H9 (cell line): ENCODE results near the gene DENND1A. TPM values are rescaled to one million over a fixed set of nuclear protein-coding genes. Genes with fewer than 3 reads are reported as not detected.

Source experiments
- DNase-seq: peaks from one replicate; pipeline ENCODE4 v3.0.0-alpha.2; 2017
- H2AFZ ChIP-seq: one replicate; pipeline ENCODE4 v1.6.1; 2013; ENCODE audit warnings: mild to moderate bottlenecking, low read length, control low read depth, moderate library complexity
- H2AK5ac ChIP-seq: 2 replicates; pipeline ENCODE4 v1.6.1; 2013; ENCODE audit warnings: low read length, control low read depth, mixed read lengths; ENCODE audit not compliant: insufficient read length
- H2BK120ac ChIP-seq: one replicate; pipeline ENCODE4 v1.6.1; 2013; ENCODE audit warnings: low read depth, mild to moderate bottlenecking, low read length, control low read depth, inconsistent platforms; ENCODE audit not compliant: poor library complexity, severe bottlenecking
- H2BK12ac ChIP-seq: 2 replicates; pipeline ENCODE4 v1.6.1; 2013; ENCODE audit warnings: low read length, control low read depth, mixed read lengths, low read depth; ENCODE audit not compliant: insufficient read length
- H2BK15ac ChIP-seq: 2 replicates; pipeline ENCODE4 v1.6.1; 2013; ENCODE audit warnings: low read depth, low read length, control low read depth
- H2BK20ac ChIP-seq: one replicate; pipeline ENCODE4 v1.6.1; 2013; ENCODE audit warnings: low read depth, mild to moderate bottlenecking, low read length, control low read depth, inconsistent platforms; ENCODE audit not compliant: poor library complexity, severe bottlenecking
- H2BK5ac ChIP-seq: 2 replicates; pipeline ENCODE4 v1.6.1; 2013; ENCODE audit warnings: low read length, control low read depth, mixed read lengths; ENCODE audit not compliant: insufficient read length
- H3K14ac ChIP-seq: 2 replicates; pipeline ENCODE4 v1.6.1; 2013; ENCODE audit warnings: low read length, control low read depth; ENCODE audit not compliant: insufficient read depth
- H3K18ac ChIP-seq: 2 replicates; pipeline ENCODE4 v1.6.1; 2013; ENCODE audit warnings: low read depth, mild to moderate bottlenecking, mixed read lengths, low read length, control low read depth; ENCODE audit not compliant: insufficient read length
- H3K23ac ChIP-seq: 2 replicates; pipeline ENCODE4 v1.6.1; 2013; ENCODE audit warnings: low read length, control low read depth, mixed read lengths, low read depth; ENCODE audit not compliant: insufficient read length
- H3K23me2 ChIP-seq: 2 replicates; pipeline ENCODE4 v1.6.1; 2013; ENCODE audit warnings: low read depth, mild to moderate bottlenecking, mixed read lengths, low read length, control low read depth; ENCODE audit not compliant: insufficient read length, poor library complexity, severe bottlenecking
- H3K27ac ChIP-seq: 2 replicates; pipeline ENCODE4 v1.5.1; 2013; ENCODE audit warnings: low read length, control low read depth, mixed read lengths, low read depth; ENCODE audit not compliant: insufficient read length
- H3K27me3 ChIP-seq: 2 replicates; pipeline ENCODE4 v1.6.1; 2013; ENCODE audit warnings: low read length, control low read depth, inconsistent platforms; ENCODE audit not compliant: insufficient read depth
- H3K4ac ChIP-seq: 2 replicates; pipeline ENCODE4 v1.6.1; 2013; ENCODE audit warnings: low read depth, mild to moderate bottlenecking, control low read depth, inconsistent platforms, low read length, moderate library complexity
- H3K4me1 ChIP-seq: 2 replicates; pipeline ENCODE4 v1.6.1; 2013; ENCODE audit warnings: low read length, control low read depth, inconsistent platforms; ENCODE audit not compliant: insufficient read depth
- H3K4me2 ChIP-seq: 2 replicates; pipeline ENCODE4 v1.6.1; 2013; ENCODE audit warnings: low read length, control low read depth, mixed read lengths; ENCODE audit not compliant: insufficient read length, insufficient read depth
- H3K56ac ChIP-seq: 2 replicates; pipeline ENCODE4 v1.6.1; 2013; ENCODE audit warnings: low read depth, mild to moderate bottlenecking, mixed read lengths, low read length, control low read depth; ENCODE audit not compliant: insufficient read length
- H3K79me1 ChIP-seq: 2 replicates; pipeline ENCODE4 v1.6.1; 2013; ENCODE audit warnings: low read depth, mild to moderate bottlenecking, moderate library complexity, low read length, control low read depth, inconsistent platforms; ENCODE audit not compliant: insufficient read depth, poor library complexity, severe bottlenecking
- H3K79me2 ChIP-seq: 2 replicates; pipeline ENCODE4 v1.6.1; 2013; ENCODE audit warnings: low read length, control low read depth, inconsistent platforms; ENCODE audit not compliant: insufficient read depth
- H3K9ac ChIP-seq: 2 replicates; pipeline ENCODE4 v1.6.1; 2013; ENCODE audit warnings: low read length, control low read depth, mixed read lengths; ENCODE audit not compliant: insufficient read length; ENCODE audit errors: extremely low read depth
- H3K9me3 ChIP-seq: one replicate; pipeline ENCODE4 v1.6.1; 2013; ENCODE audit warnings: low read depth, low read length, inconsistent platforms; ENCODE audit not compliant: control insufficient read depth
- H3T11ph ChIP-seq: one replicate; pipeline ENCODE4 v1.6.1; 2013; ENCODE audit warnings: mild to moderate bottlenecking, low read length, control low read depth, inconsistent platforms
- H4K20me1 ChIP-seq: one replicate; pipeline ENCODE4 v1.6.1; 2013; ENCODE audit not compliant: control insufficient read depth, insufficient read length, insufficient read depth
- H4K5ac ChIP-seq: 2 replicates; pipeline ENCODE4 v1.6.1; 2013; ENCODE audit warnings: low read depth, mild to moderate bottlenecking, mixed read lengths, low read length, control low read depth; ENCODE audit not compliant: insufficient read length
- H4K8ac ChIP-seq: replicated peaks from 2 replicates; pipeline ENCODE4 v1.6.1; 2013; ENCODE audit warnings: low read length, control low read depth, mixed read lengths, low read depth; ENCODE audit not compliant: insufficient read length
- H4K91ac ChIP-seq: 2 replicates; pipeline ENCODE4 v1.6.1; 2013; ENCODE audit warnings: low read depth, mild to moderate bottlenecking, moderate library complexity, mixed read lengths, low read length, control low read depth; ENCODE audit not compliant: insufficient read length
- H3K27ac Mint-ChIP-seq, 3 experiments: 2 replicates in 2 of 3; 3 replicates in 1 of 3; pipeline ENCODE4 v1.8.0; 2020 to 2021; ENCODE audit warnings: mixed read lengths in 3 of 3, mild to moderate bottlenecking in 1 of 3, moderate library complexity in 1 of 3
- H3K27me3 Mint-ChIP-seq: 2 replicates; pipeline ENCODE4 v1.8.0; 2021; ENCODE audit warnings: low read depth, mild to moderate bottlenecking, moderate library complexity, mixed read lengths
- H3K36me3 Mint-ChIP-seq, 3 experiments: 2 replicates in 2 of 3; 3 replicates in 1 of 3; pipeline ENCODE4 v1.8.0; 2020 to 2021; ENCODE audit warnings: low read depth in 3 of 3, mixed read lengths in 3 of 3; ENCODE audit not compliant: insufficient read depth in 1 of 3
- H3K4me1 Mint-ChIP-seq, 2 experiments: 2 replicates each; pipeline ENCODE4 v1.8.0; 2020; ENCODE audit warnings: mixed read lengths in 2 of 2
- H3K4me3 Mint-ChIP-seq, 2 experiments: 2 replicates in 1 of 2; 3 replicates in 1 of 2; pipeline ENCODE4 v1.8.0; 2020 to 2021; ENCODE audit warnings: mild to moderate bottlenecking in 2 of 2, mixed read lengths in 2 of 2, moderate library complexity in 1 of 2
- H3K9me3 Mint-ChIP-seq, 2 experiments: 2 replicates in 1 of 2; 3 replicates in 1 of 2; pipeline ENCODE4 v1.8.0; 2020; ENCODE audit warnings: mild to moderate bottlenecking in 2 of 2, mixed read lengths in 2 of 2, moderate library complexity in 1 of 2
- CTCF ChIP-seq: fragments of 200-600 bp; sonication (generic); conservative IDR thresholded peaks from 3 replicates; pipeline ENCODE4 v1.8.0; 2021; ENCODE audit warnings: antibody characterized with exemption, mild to moderate bottlenecking
- WGBS: extraction: QIAGEN DNeasy Blood & Tissue Kit; methylation state at CpG from one replicate; pipeline ENCODE4 v1.1.7; 2013; ENCODE audit warnings: missing lambda C conversion rate, low lambda C conversion rate, mixed read lengths; ENCODE audit not compliant: insufficient read length; ENCODE audit errors: extremely low coverage; 5-methylcytosine and 5-hydroxymethylcytosine counted together
- total RNA-seq: library from RNA; stranded (reverse); gene quantifications from 2 replicates; pipeline ENCODE4 v1.2.1, GENCODE V29; 2021

Gene DENND1A
- total RNA-seq, 1 experiment from 2014 or later: 20.4 TPM

DNA sequence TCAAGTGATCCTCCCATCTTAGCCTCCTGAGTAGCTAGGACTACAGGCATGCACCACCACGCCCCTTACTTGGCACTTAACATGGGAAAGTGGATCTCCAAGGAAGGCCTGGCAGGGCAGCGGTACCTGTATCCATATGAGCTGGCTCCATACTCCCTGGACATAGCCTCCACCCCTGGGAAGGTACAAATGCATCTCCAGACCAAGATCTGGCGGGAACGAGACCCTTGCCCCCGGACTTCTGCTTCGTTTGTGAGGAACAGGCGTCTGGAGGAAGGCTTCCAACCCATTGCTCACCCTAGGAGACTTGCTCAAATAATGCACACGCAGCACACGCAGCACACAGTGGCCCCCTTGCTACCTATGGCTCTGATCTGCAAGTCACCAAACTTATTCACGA lies 518.7 kb downstream of the DENND1A start:
- H3K4ac ChIP-seq: no peak overlapping the region
- Mint-ChIP-seq H3K27ac (no peak overlapping the region), H3K36me3 (no peaks in the 10 kb centered on the region; a peak in 2 of 7 replicates), H3K9me3 (no peaks in the 10 kb centered on the region; a peak in 1 of 5 replicates), H3K4me3 (no peak overlapping the region), H3K4me1 (peaks cover 28 to 44% of the 10 kb centered on the region in 2 experiments), H3K27me3 (no peaks in the 10 kb centered on the region; the same call in 1 of the 2 replicates)
- no peak overlapping the region for H3K56ac ChIP-seq
- no peak overlapping the region for H4K8ac ChIP-seq
- no peak overlapping the region for H3T11ph ChIP-seq
- H2AK5ac ChIP-seq: no peak overlapping the region
- H2BK15ac ChIP-seq: no peak overlapping the region
- H3K4me2 ChIP-seq: no peak overlapping the region
- no peaks in the 10 kb centered on the region for H3K27me3 ChIP-seq
- no peaks in the 10 kb centered on the region for H3K23me2 ChIP-seq
- H2AFZ ChIP-seq: no peak overlapping the region
- H4K91ac ChIP-seq: no peak overlapping the region
- no peaks in the 10 kb centered on the region for H4K20me1 ChIP-seq
- H3K9me3 ChIP-seq: no peaks in the 10 kb centered on the region
- H3K79me1 ChIP-seq: no peaks in the 10 kb centered on the region
- H3K14ac ChIP-seq: no peak overlapping the region
- H2BK5ac ChIP-seq: no peak overlapping the region
- peaks cover 4% of the 10 kb centered on the region; the same call in 1 of the 2 replicates for H3K4me1 ChIP-seq
- no peak overlapping the region for H3K27ac ChIP-seq
- no peak overlapping the region for H2BK12ac ChIP-seq
- no peak for DNase-seq
- no peak overlapping the region for H3K9ac ChIP-seq
- no CpG with 5 or more reads among the region's 10 CpGs for WGBS
- no peak overlapping the region for H3K23ac ChIP-seq
- H3K79me2 ChIP-seq: no peaks in the 10 kb centered on the region
- no peak overlapping the region for H2BK120ac ChIP-seq
- no peak overlapping the region for H4K5ac ChIP-seq
- H2BK20ac ChIP-seq: no peak overlapping the region
- no peak for TF ChIP-seq CTCF
- H3K18ac ChIP-seq: no peak overlapping the region
